MM.1S (cell line): Measurements from ENCODE around the gene BCAS4.

Experiments used
- DNase-seq: peaks from one replicate; pipeline ENCODE4 v3.0.0-alpha.2; 2015
- H2AFZ ChIP-seq: fragments of 300-600 bp; sonication (generic); 2 replicates; pipeline ENCODE4 v1.6.0; 2016; ENCODE audit warnings: antibody characterized with exemption, low read length
- H3F3A ChIP-seq: fragments of 300-600 bp; sonication (generic); 2 replicates; pipeline ENCODE4 v1.6.1; 2016; ENCODE audit warnings: mild to moderate bottlenecking, antibody characterized with exemption, low read length, moderate library complexity, mixed read lengths; ENCODE audit not compliant: insufficient read depth
- H3K27ac ChIP-seq: fragments of 300-600 bp; sonication (generic); 2 replicates; pipeline ENCODE4 v1.5.1; 2016; ENCODE audit warnings: mild to moderate bottlenecking, low read length
- H3K27me3 ChIP-seq: fragments of 300-600 bp; sonication (generic); replicated peaks from 2 replicates; pipeline ENCODE4 v1.6.0; 2016; ENCODE audit warnings: low read length; ENCODE audit not compliant: insufficient read depth
- H3K36me3 ChIP-seq: fragments of 300-600 bp; sonication (generic); replicated peaks from 2 replicates; pipeline ENCODE4 v1.6.1; 2016; ENCODE audit warnings: mild to moderate bottlenecking, low read length, mixed read lengths; ENCODE audit not compliant: insufficient read depth
- H3K4me1 ChIP-seq: fragments of 300-600 bp; sonication (generic); 2 replicates; pipeline ENCODE4 v1.6.1; 2016; ENCODE audit warnings: low read length, mixed read lengths
- H3K4me2 ChIP-seq: fragments of 300-600 bp; sonication (generic); 2 replicates; pipeline ENCODE4 v1.6.0; 2016; ENCODE audit warnings: low read depth, low read length
- H3K4me3 ChIP-seq: fragments of 300-600 bp; sonication (generic); 2 replicates; pipeline ENCODE4 v1.5.1; 2016; ENCODE audit warnings: low read length, mixed read lengths
- H3K79me2 ChIP-seq: fragments of 300-600 bp; sonication (generic); 2 replicates; pipeline ENCODE4 v1.6.1; 2016; ENCODE audit warnings: mixed run types, low read length, mixed read lengths
- H3K9ac ChIP-seq: fragments of 300-600 bp; sonication (generic); 2 replicates; pipeline ENCODE4 v1.6.1; 2016; ENCODE audit warnings: low read length, mixed read lengths
- H3K9me2 ChIP-seq: fragments of 300-600 bp; sonication (generic); replicated peaks from 2 replicates; pipeline ENCODE4 v1.6.1; 2016; ENCODE audit warnings: mild to moderate bottlenecking, low read length, mixed read lengths; ENCODE audit not compliant: insufficient read depth
- H3K9me3 ChIP-seq: fragments of 300-600 bp; sonication (generic); replicated peaks from 2 replicates; pipeline ENCODE4 v1.6.1; 2016; ENCODE audit warnings: mild to moderate bottlenecking, low read length, mixed read lengths; ENCODE audit not compliant: insufficient read depth
- H4K20me1 ChIP-seq: fragments of 300-600 bp; sonication (generic); 2 replicates; pipeline ENCODE4 v1.6.1; 2016; ENCODE audit warnings: mild to moderate bottlenecking, low read length, moderate library complexity, mixed read lengths; ENCODE audit not compliant: insufficient read depth
- EZH2 ChIP-seq: fragments of 300-600 bp; sonication (generic); optimal IDR thresholded peaks from 2 replicates; pipeline ENCODE3; 2017; ENCODE audit warnings: low read depth, mild to moderate bottlenecking, antibody characterized with exemption, low read length, mixed read lengths
- EZH2phosphoT487 ChIP-seq: fragments of 300-600 bp; sonication (generic); IDR thresholded peaks from 2 replicates; pipeline ENCODE4 v1.6.1; 2018; ENCODE audit warnings: antibody characterized with exemption, low read length
- TF ChIP-seq, protein P1 (sequence below): fragments of 300-600 bp; sonication (generic); IDR thresholded peaks from 2 replicates; pipeline ENCODE4 v1.5.1; 2016; ENCODE audit warnings: antibody characterized with exemption, low read length, mixed read lengths

BCAS4 gene

GRCh38 chr20:50876063-50876685, 81.3 kb downstream of the BCAS4 start:
- no peak for DNase-seq
- Histone ChIP-seq H2AFZ (no peak overlapping the region), H3K9me2 (no peaks in the 10 kb centered on the region), H3K79me2 (no peaks in the 10 kb centered on the region), H3K36me3 (no peaks in the 10 kb centered on the region), H3K4me1 (no peaks in the 10 kb centered on the region), H3F3A (no peaks in the 10 kb centered on the region), H3K9ac (no peak overlapping the region), H3K4me2 (no peak overlapping the region), H3K4me3 (no peak overlapping the region), H3K27me3 (no peaks in the 10 kb centered on the region), H3K9me3 (no peaks in the 10 kb centered on the region), H4K20me1 (no peaks in the 10 kb centered on the region), H3K27ac (no peak overlapping the region)
- TF ChIP-seq, protein P1, sequence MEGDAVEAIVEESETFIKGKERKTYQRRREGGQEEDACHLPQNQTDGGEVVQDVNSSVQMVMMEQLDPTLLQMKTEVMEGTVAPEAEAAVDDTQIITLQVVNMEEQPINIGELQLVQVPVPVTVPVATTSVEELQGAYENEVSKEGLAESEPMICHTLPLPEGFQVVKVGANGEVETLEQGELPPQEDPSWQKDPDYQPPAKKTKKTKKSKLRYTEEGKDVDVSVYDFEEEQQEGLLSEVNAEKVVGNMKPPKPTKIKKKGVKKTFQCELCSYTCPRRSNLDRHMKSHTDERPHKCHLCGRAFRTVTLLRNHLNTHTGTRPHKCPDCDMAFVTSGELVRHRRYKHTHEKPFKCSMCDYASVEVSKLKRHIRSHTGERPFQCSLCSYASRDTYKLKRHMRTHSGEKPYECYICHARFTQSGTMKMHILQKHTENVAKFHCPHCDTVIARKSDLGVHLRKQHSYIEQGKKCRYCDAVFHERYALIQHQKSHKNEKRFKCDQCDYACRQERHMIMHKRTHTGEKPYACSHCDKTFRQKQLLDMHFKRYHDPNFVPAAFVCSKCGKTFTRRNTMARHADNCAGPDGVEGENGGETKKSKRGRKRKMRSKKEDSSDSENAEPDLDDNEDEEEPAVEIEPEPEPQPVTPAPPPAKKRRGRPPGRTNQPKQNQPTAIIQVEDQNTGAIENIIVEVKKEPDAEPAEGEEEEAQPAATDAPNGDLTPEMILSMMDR: no peak
- TF ChIP-seq EZH2: no peak
- no peak for TF ChIP-seq EZH2phosphoT487

- H3F3A ChIP-seq: no peaks in the 10 kb centered on the region
- no peak for DNase-seq
- no peak overlapping the region for H2AFZ ChIP-seq
- H3K9me2 ChIP-seq: no peaks in the 10 kb centered on the region
- H3K9ac ChIP-seq: no peak overlapping the region
- no peaks in the 10 kb centered on the region for H4K20me1 ChIP-seq
- no peaks in the 10 kb centered on the region for H3K4me1 ChIP-seq
- H3K4me2 ChIP-seq: no peak overlapping the region
- no peaks in the 10 kb centered on the region for H3K9me3 ChIP-seq
- H3K27ac ChIP-seq: no peak overlapping the region
- no peaks in the 10 kb centered on the region for H3K79me2 ChIP-seq
- no peak overlapping the region for H3K4me3 ChIP-seq
- no peaks in the 10 kb centered on the region for H3K36me3 ChIP-seq
- no peaks in the 10 kb centered on the region for H3K27me3 ChIP-seq
- TF ChIP-seq, protein P1: no peak
- TF ChIP-seq EZH2phosphoT487 (no peak), EZH2 (no peak)
Observed at GRCh38 chr20:50876816-50877215, 82.0 kb downstream of the BCAS4 start.

GRCh38 chr20:50877232-50877743, 82.4 kb downstream of the BCAS4 start:
- TF ChIP-seq EZH2phosphoT487 (no peak), EZH2 (no peak)
- TF ChIP-seq, protein P1: no peak
- no peaks in the 10 kb centered on the region for H4K20me1 ChIP-seq
- no peak overlapping the region for H3K9ac ChIP-seq
- no peak overlapping the region for H2AFZ ChIP-seq
- no peaks in the 10 kb centered on the region for H3K36me3 ChIP-seq
- H3K27ac ChIP-seq: no peak overlapping the region
- no peaks in the 10 kb centered on the region for H3K27me3 ChIP-seq
- H3K9me2 ChIP-seq: no peaks in the 10 kb centered on the region
- DNase-seq: no peak
- H3K79me2 ChIP-seq: no peaks in the 10 kb centered on the region
- no peak overlapping the region for H3K4me3 ChIP-seq
- H3K4me1 ChIP-seq: no peaks in the 10 kb centered on the region
- H3F3A ChIP-seq: no peaks in the 10 kb centered on the region
- H3K4me2 ChIP-seq: no peak overlapping the region
- H3K9me3 ChIP-seq: no peaks in the 10 kb centered on the region
